Fibroblast of skin of left biceps (primary cell): ENCODE measurements around the gene DAB2.

Experiments used
- DNase-seq, 2 experiments: peaks; one replicate each; pipeline ENCODE4 v3.0.0-alpha.2; 2013; ENCODE audit warnings: low read depth in 2 of 2

DAB2 gene

GRCh38 chr5:39387293-39387692 lies 37.5 kb downstream of the DAB2 start:
- no peak for DNase-seq

- DNase-seq, result no peak
These were observed 40.5 kb downstream of the DAB2 start for GRCh38 chr5:39384271-39384670.

GRCh38 chr5:39381376-39381775 lies 43.4 kb downstream of the DAB2 start:
- DNase-seq, result no peak

DNA sequence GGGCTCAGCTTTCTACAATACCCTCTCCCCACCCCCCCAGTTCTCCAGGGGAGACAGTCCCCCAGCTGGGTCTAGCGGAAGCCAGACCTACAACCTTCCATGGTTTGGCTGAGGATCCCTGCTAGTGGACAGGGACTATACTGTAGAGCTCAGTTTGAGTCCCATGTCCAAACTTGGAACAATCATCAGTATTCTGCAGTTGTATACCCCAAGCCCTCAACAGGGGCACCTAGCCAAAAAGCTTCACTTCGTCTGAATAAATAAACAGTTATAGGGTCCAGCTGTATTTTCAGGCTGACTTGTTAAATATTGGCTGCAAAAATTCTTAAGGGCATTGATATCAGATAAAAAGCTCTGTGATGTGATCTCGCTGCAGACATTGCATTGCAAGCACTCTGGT lies 45.1 kb downstream of the DAB2 start:
- DNase-seq, result no peak

GRCh38 chr5:39377613-39378012 lies 47.2 kb downstream of the DAB2 start:
- no peak for DNase-seq

- DNase-seq, result no peak
These were observed 48.5 kb downstream of the DAB2 start for GRCh38 chr5:39376293-39376714.

GRCh38 chr5:39373791-39374190 lies 51.0 kb downstream of the DAB2 start:
- no peak for DNase-seq

DNA sequence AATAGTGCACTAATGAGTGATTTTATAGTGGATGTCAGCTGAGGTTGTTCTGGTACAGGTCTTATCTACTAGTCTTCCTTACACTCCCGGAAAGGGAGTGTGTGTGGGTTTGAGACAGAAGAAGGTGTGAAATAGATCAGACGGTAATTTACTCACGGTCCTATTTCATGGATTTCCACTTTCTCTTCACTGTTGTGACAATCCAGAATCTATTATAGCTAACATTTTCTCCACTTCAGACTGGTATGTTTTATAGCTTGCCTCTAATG lies 53.5 kb downstream of the DAB2 start:
- DNase-seq, result no peak

DNA sequence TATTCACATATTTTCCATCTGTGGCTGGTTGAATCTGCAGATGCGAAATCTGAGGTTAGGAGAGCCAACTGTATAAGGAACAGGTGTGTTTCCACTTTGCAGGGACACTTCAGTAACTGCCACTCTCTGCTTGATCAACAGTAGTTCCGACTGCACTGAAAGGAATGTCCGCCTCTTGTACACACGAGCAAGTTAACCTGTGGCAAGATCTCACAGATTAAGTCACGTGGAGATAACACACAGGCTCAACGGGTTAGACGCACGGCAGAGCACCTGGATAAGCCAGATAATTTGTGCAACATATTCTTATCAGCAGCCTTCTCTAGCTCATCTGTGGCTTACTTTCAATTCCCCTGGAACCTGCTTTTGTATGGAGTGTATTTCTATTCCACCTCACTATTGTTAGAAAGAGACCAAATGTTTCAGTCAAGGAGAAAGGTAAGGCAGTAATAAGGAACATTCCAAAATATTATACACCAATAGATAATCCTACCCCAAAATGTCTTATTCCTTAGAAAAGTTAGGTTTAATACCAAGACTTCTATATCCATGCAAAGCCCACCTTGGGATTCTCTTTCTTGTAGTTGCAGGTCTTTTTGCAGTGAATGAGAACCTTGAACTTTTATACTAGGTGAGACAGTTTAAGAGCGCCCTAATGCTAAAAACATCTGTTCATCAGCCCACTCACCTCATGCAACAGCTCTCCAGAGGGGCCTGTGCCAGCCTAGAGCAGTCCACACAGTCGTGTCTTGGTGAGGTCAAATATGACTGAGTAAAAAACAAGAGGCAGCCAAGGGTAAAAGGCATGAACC lies 54.0 kb downstream of the DAB2 start:
- DNase-seq, result no peak

- DNase-seq, result no peak
These were observed 55.5 kb downstream of the DAB2 start for GRCh38 chr5:39369123-39369815.

- no peak for DNase-seq
These were observed 56.7 kb downstream of the DAB2 start for GRCh38 chr5:39368116-39368515.

GRCh38 chr5:39367711-39368110 lies 57.1 kb downstream of the DAB2 start:
- no peak for DNase-seq

GRCh38 chr5:39364367-39364766 lies 60.4 kb downstream of the DAB2 start, which contains the start of gene C9:
Gene C9 (minus strand): TSS chr5:39364495. CDS start chr5:39364464, 31 bp downstream.
- no peak for DNase-seq

GRCh38 chr5:39363217-39363616 lies 61.6 kb downstream of the DAB2 start:
- no peak for DNase-seq

GRCh38 chr5:39362646-39363045 lies 62.1 kb downstream of the DAB2 start:
- no peak for DNase-seq

DNA sequence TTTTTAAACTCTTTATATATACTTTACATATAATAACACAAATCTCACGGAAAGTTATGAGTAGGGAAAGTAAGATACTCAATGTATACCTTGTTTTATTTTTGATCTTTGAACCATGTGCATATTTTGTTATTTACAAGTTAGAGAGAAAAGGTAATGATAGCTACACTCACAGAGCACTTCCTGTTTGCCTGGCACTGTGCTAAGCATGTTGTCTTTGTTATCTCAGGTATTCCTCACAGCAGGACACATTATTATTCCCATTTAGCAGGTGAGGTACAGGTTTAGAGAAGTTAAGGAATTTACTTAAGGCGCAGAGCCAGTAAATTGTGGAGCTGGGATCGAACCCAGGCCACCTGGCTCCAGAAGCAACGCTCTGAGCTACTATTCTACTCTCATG lies 63.5 kb downstream of the DAB2 start:
- DNase-seq, result no peak

DNA sequence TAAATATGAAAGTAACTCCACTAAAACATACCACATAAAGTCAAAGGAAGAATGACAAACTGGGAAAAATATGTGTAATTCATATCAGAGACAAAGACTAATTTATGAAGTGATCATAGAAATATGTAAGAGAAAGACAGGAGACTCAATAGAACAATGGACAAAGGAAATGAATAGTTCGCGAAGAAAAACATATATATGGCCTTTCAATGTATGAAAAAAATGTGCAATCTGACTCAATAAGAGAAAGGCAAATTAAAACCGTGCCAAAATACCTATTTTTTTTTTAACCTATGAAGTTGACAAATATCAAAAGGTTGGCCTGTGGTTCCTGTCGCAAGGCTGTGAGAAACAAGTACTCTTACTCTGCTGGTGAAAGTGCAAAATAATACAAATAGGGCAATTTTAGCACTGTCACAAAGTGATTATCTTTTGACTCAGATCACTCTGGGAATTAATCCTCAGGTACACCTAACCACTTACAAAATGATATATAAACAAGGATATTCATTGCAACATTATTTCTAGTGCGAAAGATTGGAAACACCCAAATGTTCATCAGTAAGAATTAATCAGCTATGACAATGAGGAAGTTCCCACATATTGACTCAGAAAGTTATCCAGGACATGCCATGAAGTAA lies 64.2 kb downstream of the DAB2 start:
- DNase-seq, result no peak

GRCh38 chr5:39356263-39356662 lies 68.5 kb downstream of the DAB2 start:
- no peak for DNase-seq

- DNase-seq, result no peak
These were observed 69.5 kb downstream of the DAB2 start for GRCh38 chr5:39355324-39355723.

GRCh38 chr5:39353717-39354399 lies 70.9 kb downstream of the DAB2 start:
- no peak for DNase-seq

DNA sequence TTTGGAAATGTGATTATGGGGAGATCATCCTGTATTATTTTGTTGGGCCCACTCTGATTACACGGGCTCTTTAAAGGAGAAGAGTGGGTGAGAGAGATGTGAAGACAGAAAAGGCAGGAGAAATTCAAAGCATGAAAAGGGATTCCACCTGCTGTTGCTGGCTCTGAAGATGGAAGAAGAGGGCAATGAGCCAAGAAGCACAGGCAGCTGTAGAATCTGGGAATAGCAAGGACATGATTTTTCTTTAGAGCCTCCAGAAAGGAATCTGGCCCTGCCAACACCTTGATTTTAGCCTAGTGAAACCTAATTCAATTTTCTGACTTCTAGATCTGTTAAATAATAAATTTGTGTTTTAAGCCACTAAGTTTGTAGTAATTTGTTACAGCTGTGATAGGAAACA lies 71.8 kb downstream of the DAB2 start:
- DNase-seq, result no peak

GRCh38 chr5:39352170-39352569 lies 72.6 kb downstream of the DAB2 start:
- DNase-seq, result no peak
